ENCODE results near the gene C1QTNF9.
"Not testable (repeated sequence)": the region's sequence is repeated elsewhere in the genome, so short reads cannot be mapped to it uniquely, and the experiment has no call there.

Gene C1QTNF9

DNA sequence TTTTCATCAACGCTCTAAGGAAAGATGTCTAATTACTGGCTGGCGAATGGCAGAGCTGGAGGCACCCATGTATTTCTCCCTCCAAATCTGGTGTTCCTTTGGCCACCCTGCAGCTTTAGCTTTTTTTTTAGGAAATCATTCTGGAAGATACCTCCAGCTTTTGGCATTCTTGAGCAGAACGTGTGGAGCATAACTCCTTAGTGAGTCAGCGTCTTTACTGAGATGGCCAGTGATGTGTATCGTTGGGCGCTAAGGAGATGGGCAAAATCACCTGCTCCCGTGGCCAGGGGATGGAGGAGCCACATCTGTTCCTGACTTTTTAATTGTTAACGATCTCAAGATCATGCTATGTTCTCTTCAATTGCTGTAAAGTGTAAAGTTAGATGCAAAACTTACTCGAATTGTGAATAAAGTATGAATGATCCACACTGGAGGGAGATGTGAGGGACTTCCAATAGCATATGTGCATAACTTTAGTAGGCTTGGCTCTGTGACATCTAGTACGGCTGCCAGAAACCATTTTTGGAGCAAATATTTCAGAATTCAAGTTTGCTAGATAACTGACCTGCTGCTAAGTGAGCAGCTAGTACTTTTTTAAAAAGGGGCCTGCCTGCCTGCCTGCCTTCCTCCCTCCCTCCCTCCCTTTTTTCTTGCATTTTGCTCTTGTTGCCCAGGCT is 24.4 kb upstream of the C1QTNF9 start:
- no peak for DNase-seq

GRCh38 chr13:24286624-24287023 is 22.8 kb upstream of the C1QTNF9 start:
- no peak for DNase-seq

DNA sequence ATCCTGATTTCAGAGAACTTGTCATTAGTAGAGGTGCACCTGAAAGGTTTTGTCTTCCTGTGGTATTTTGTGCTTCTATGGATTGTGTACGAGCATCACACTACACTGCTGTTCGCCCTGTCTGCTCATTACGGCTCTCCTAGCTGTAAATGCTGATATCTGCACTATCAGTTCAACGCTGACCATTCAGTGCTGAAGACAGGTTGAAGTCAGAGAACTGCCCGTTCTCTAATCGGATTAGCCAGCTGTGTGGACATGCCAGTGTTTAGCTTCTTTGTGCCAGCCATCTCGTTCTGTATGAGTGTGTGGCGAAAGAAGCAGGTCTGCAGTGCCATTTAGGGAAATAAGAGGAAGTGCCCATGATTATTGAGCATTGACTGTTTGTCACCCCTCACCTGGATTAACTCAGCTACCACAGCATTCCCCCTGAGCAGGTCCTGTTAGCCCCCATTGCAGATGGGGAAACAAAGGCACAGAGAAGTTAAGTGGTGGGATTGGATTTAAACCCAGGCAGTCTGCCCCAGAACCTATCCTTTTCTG is 21.6 kb upstream of the C1QTNF9 start:
- DNase-seq: no peak

DNA sequence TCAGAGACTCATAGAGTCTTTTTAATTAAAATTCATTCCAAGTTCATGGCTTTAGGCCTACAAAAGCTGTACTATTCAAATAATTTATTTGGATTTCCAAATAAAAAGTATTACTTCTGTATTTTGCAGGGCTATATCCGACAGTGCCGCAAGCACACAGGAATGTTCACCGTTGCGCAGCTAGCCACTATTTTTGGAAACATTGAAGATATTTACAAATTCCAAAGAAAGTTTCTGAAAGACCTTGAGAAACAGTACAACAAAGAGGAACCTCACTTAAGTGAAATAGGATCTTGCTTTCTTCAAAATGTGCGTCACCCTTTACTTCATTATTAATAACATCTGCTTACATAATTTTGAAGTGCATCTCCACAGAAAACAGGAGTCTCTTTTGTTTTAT is 20.5 kb upstream of the C1QTNF9 start:
- no peak for DNase-seq

DNA sequence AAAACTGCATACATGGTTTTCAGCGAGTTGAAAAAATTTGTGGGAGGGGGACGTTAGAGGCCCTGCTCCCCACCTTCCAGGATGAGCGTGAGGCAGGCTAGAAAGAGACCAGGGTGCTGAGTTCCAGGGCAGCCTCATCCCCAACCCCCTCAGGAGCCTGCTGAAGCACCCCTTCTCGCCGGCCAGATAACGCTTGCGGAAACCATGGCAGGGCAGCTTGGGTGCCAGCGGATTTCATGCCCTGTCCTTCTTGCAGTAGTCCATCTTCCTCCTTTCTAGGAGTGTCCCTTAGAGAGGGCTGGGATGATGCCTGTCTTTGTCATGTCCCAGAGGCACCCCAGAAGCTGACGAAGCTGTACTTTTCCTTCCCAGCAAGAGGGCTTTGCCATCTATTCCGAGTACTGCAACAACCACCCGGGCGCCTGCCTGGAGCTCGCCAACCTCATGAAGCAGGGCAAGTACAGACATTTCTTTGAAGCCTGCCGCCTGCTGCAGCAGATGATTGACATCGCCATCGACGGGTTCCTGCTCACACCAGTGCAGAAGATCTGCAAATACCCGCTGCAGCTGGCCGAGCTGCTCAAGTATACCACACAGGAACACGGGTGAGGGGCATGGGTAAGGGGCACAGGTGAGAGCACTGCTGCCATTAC is 19.0 kb upstream of the C1QTNF9 start:
- DNase-seq: no peak

GRCh38 chr13:24292481-24292880 is 16.9 kb upstream of the C1QTNF9 start:
- DNase-seq: no peak

DNA sequence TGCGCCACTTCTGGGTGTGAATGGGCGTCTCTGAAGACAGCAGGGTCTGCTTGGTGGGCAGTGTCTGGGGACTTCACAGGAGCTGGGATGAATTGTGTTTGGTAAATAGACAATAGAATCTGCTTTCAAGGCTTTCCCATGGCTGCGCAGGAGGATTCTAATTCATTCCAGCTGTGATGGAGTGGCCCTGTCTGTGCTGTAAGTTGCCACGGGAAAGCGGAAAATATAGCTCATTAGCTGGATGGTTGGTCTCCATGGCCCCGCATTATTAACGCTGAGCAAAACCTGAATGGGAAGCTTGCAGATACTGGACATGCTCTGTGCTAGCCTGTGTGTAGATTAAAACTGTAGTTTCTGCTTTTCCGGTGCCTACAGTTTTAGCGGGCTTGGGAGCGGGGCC is 15.6 kb upstream of the C1QTNF9 start:
- DNase-seq: no peak

DNA sequence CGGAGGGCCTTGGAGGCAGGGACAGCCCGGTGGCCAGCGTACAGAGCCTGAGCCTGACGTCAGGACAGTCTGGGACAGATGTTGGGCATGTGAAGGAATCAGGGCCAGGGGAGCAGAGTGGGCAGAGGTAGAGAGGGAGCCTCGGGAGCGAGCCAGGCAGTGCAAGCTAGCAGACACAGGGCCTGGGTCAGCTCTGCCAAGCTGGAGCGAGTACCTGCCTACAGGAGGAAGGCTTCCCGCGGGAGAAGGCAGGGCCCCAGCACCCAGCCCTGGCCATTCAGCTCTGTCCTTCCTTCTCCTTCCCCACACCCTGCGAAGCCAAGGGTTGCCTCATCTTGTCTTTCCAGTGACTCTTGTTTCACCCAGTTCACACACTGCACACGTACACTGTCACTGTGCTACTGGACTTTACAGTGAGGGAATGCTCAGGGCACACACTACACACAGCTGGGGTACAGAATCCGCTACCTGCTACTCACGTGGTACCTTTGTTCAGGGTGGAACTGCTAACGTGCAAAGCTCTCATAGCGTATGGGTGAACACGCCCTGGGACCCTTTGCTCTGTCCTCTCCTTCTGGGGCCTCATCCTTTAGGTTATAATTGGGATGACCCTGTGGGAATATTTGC is 9.8 kb upstream of the C1QTNF9 start:
- DNase-seq: no peak

- DNase-seq: no peak
These were observed 7.9 kb upstream of the C1QTNF9 start for GRCh38 chr13:24301434-24301833.

DNA sequence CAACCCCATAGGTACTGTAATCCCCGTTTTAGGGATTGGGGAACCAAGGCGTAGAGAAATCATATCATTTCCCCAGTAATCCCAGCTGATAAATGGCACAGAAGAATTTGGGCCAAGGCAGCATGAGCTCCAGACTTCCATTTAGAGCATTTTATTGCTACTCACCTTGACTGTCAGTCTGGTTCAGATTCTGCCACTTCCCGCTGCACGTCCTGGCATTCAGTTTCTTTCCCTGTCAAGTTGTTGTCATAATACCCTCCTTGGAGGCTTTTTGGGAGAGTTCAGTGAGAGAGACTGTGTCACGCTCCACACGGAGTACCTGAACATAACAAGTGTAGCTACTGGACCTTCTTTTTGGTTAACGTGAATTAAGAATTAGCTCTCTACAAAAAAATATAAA is 7.5 kb upstream of the C1QTNF9 start:
- no peak for DNase-seq

- no peak for DNase-seq
These were observed 4.8 kb upstream of the C1QTNF9 start for GRCh38 chr13:24304620-24305019.

DNA sequence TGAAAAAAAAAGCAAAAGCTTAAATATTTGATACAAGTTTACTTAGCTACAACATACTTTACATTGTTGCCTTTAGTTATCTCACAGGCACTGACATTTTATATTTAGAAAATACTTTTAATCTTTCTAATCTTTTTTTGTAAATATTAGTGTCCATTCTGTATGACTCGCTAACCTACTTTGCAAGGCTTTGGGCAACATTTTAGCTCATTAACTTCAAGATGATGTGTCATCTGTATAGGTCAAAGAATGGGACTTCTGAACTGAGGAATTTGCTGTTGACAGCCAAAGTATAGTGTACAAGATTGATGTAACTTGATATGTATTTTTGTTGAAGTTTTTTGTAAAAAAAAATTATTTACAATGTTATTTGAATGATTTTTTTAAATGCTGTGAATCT is 2.7 kb upstream of the C1QTNF9 start:
- DNase-seq: no peak

- DNase-seq: no peak
These were observed 1.9 kb upstream of the C1QTNF9 start for GRCh38 chr13:24307211-24308067.

- no peak for DNase-seq
These were observed 1.3 kb upstream of the C1QTNF9 start for GRCh38 chr13:24308068-24308445.

GRCh38 chr13:24308488-24309020 is 826 bp upstream of the C1QTNF9 start:
- DNase-seq: no peak

DNA sequence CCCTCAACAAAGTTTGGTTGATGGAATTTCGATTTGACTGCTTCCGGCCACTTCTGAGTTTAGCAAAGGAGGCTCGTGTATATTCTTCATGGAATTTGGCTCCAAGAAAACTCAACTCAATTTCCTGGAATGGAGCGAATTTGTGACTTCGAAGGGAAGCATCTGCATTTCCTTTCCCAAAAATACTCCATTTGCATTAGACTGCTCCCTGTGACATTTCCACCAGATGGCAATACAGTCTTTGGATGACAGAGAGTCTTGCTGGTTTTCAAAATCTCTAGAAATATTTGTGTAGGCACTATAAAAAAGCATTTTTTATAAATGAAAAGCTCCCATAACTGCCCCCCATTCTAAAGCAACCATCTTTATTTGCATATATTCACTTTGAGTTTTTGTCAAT is 4.1 kb downstream of the C1QTNF9 start:
- DNase-seq: no peak

GRCh38 chr13:24317835-24318234 is 8.5 kb downstream of the C1QTNF9 start:
- not testable (repeated sequence) for DNase-seq

DNA sequence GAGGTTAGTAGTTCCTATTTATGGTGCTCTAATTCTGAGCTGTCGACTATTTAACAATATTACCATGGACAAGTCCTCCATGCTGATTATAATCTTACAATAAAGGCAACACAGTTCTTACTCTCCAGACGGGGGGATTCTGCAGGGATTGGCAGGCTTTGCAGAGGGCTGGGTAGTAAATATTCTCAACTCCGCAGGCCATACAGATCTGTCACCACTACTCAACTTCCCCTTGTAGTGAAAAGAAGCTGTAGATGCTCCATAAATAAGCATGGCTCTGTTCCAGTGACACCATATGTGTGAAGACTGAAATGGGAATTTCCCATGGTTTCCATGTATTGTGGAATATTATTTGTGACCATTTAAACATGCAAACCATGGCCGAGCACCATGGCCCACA is 9.5 kb downstream of the C1QTNF9 start:
- not testable (repeated sequence) for DNase-seq

- DNase-seq: not testable (repeated sequence)
These were observed 10.3 kb downstream of the C1QTNF9 start for GRCh38 chr13:24319641-24320040.

GRCh38 chr13:24321416-24321815 is 12.0 kb downstream of the C1QTNF9 start:
- DNase-seq: not testable (repeated sequence)

- not testable (repeated sequence) for DNase-seq
These were observed 13.1 kb downstream of the C1QTNF9 start for GRCh38 chr13:24322470-24322869.

DNA sequence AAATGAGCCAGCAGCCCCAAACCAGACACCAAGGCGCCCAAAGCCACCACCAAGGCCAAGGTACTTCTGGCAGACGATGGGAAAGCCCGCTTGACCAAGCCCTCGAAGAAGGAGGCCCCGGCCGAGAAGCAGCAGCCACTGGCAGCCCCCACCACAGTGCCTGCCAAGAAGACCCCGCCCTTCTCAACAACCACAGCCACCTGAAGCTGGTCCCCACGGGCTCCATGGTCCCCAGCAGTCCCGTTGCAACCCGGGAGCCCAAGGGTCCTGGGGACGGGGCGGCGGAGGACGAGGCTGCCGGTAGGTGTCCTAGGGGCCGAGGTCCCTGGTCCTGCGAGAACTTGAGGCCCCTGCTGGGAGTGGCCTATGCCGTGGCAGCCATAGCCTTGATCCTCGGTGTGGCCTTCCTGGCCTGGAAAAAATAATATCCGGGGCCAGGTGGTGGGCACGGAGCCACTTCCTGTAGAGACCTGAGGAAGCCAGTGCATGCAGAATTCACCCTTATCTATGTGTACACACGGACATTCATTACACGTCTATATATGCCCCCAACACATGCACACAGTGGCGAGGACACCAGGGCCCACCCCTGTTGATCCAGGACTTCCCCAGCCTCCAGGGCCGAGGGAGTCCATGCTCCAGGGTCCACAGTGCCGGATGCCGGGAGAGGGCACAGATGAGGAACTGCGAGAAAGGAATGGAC is 13.8 kb downstream of the C1QTNF9 start:
- DNase-seq: no peak

All from NCI-H1048 (cell line).